ENCODE data around the gene PMEPA1. TPM values are rescaled to one million over a fixed set of nuclear protein-coding genes. Genes with fewer than 3 reads are reported as not detected.

Gene PMEPA1
- total RNA-seq, 1 donor from 2014 or later: 24.7 TPM

GRCh38 chr20:57658447-57658832 lies 51.4 kb downstream of the PMEPA1 start:
- no peak for DNase-seq
- no peak for ATAC-seq
- intact Hi-C loops (cut with micrococcal nuclease): loop anchor here (10.0 kb wide), 1 partner anchor 426 kb away; no protein-coding TSS in a partner anchor

GRCh38 chr20:57657535-57658446 lies 52.0 kb downstream of the PMEPA1 start:
- DNase-seq (peak; percentile 81), ATAC-seq (peak; percentile 91)
- intact Hi-C loops (cut with micrococcal nuclease): loop anchor here (10.0 kb wide), 1 partner anchor 427 kb away; no protein-coding TSS in a partner anchor

- ATAC-seq (no peak), DNase-seq (peak; percentile 23)
- intact Hi-C loops (cut with micrococcal nuclease): loop anchor here (10.0 kb wide), 1 partner anchor 428 kb away; no protein-coding TSS in a partner anchor
Measured at GRCh38 chr20:57656821-57657534, 52.8 kb downstream of the PMEPA1 start.

GRCh38 chr20:57656252-57656820 lies 53.5 kb downstream of the PMEPA1 start:
- ATAC-seq (no peak), DNase-seq (peak; percentile 23)
- intact Hi-C loops (cut with micrococcal nuclease): loop anchor here (10.0 kb wide), 1 partner anchor 428 kb away; no protein-coding TSS in a partner anchor

GRCh38 chr20:57655809-57656155 lies 54.0 kb downstream of the PMEPA1 start:
- no peak for DNase-seq
- ATAC-seq: no peak
- intact Hi-C loops (cut with micrococcal nuclease): loop anchor here (10.0 kb wide), 1 partner anchor 429 kb away; no protein-coding TSS in a partner anchor

- no peak for ATAC-seq
- intact Hi-C loops (cut with micrococcal nuclease): loop anchor here (10.0 kb wide), 1 partner anchor 430 kb away; no protein-coding TSS in a partner anchor
- DNase-seq: peak; percentile 25
Measured at GRCh38 chr20:57654998-57655808, 54.6 kb downstream of the PMEPA1 start.

GRCh38 chr20:57654363-57654997 lies 55.3 kb downstream of the PMEPA1 start:
- ATAC-seq (peak; percentile 69), DNase-seq (peak; percentile 53)
- intact Hi-C loops (cut with micrococcal nuclease): loop anchor here (10.0 kb wide), 1 partner anchor 430 kb away; no protein-coding TSS in a partner anchor

- DNase-seq (peak; percentile 14), ATAC-seq (no peak)
- intact Hi-C loops (cut with micrococcal nuclease): loop anchor here (10.0 kb wide), 1 partner anchor 431 kb away; no protein-coding TSS in a partner anchor
Measured at GRCh38 chr20:57653910-57654309, 55.9 kb downstream of the PMEPA1 start.

- intact Hi-C loops (cut with micrococcal nuclease): loop anchor here (10.0 kb wide), 1 partner anchor 431 kb away; no protein-coding TSS in a partner anchor
- DNase-seq (peak; percentile 16), ATAC-seq (no peak)
Measured at GRCh38 chr20:57653546-57653900, 56.3 kb downstream of the PMEPA1 start.

GRCh38 chr20:57652606-57653545 lies 56.9 kb downstream of the PMEPA1 start:
- intact Hi-C loops (cut with micrococcal nuclease): loop anchor here (10.0 kb wide), 1 partner anchor 432 kb away; no protein-coding TSS in a partner anchor
- DNase-seq (peak; percentile 18), ATAC-seq (no peak)

- DNase-seq: peak; percentile 25
- ATAC-seq: no peak
- intact Hi-C loops (cut with micrococcal nuclease): loop anchor here (10.0 kb wide), 1 partner anchor 433 kb away; no protein-coding TSS in a partner anchor
Measured at GRCh38 chr20:57651881-57652605, 57.8 kb downstream of the PMEPA1 start.

- intact Hi-C loops (cut with micrococcal nuclease): loop anchor here (10.0 kb wide), 1 partner anchor 434 kb away; no protein-coding TSS in a partner anchor
- DNase-seq: peak; percentile 18
- ATAC-seq: no peak
Measured at GRCh38 chr20:57650756-57651483, 58.9 kb downstream of the PMEPA1 start.

- intact Hi-C loops (cut with micrococcal nuclease): loop anchor here (10.0 kb wide), 1 partner anchor 435 kb away; no protein-coding TSS in a partner anchor
- ATAC-seq: no peak
- DNase-seq: no peak
Measured at GRCh38 chr20:57650266-57650665, 59.5 kb downstream of the PMEPA1 start.

- ATAC-seq (no peak), DNase-seq (peak; percentile 19)
- intact Hi-C loops (cut with micrococcal nuclease): loop anchor here (10.0 kb wide), 1 partner anchor 435 kb away; no protein-coding TSS in a partner anchor
Measured at GRCh38 chr20:57649617-57650015, 60.2 kb downstream of the PMEPA1 start.

GRCh38 chr20:57648878-57649616 lies 60.8 kb downstream of the PMEPA1 start:
- ATAC-seq (no peak), DNase-seq (no peak)
- intact Hi-C loops (cut with micrococcal nuclease): no loop called here

All from left ventricle myocardium superior (tissue), 1 donor.